Smooth muscle cell (in vitro differentiated cells): ENCODE results near the gene PTOV1. TPM values are rescaled to one million over a fixed set of nuclear protein-coding genes. Genes with fewer than 3 reads are reported as not detected.

Source experiments
- DNase-seq: peaks from one replicate; lab custom pipeline; 2025; ENCODE audit not compliant: unreplicated experiment; lab: John Stamatoyannopoulos, UW
- H2AFZ ChIP-seq: fragments of 200-600 bp; sonication (generic); 2 replicates; pipeline ENCODE4 v1.6.0; 2016; ENCODE audit warnings: antibody characterized with exemption, low read depth, mild to moderate bottlenecking
- H3F3A ChIP-seq: fragments of 200-600 bp; sonication (generic); 2 replicates; pipeline ENCODE4 v1.6.0; 2017; ENCODE audit warnings: antibody characterized with exemption, low read depth
- H3K27ac ChIP-seq: fragments of 200-600 bp; sonication (generic); 2 replicates; pipeline ENCODE4 v1.5.1; 2016; ENCODE audit warnings: low read depth, mild to moderate bottlenecking
- H3K27me3 ChIP-seq: fragments of 200-600 bp; sonication (generic); 2 replicates; pipeline ENCODE4 v1.6.1; 2016; ENCODE audit warnings: low read depth, mild to moderate bottlenecking
- H3K36me3 ChIP-seq: fragments of 200-600 bp; sonication (generic); 2 replicates; pipeline ENCODE4 v1.5.1; 2016; ENCODE audit warnings: low read depth
- H3K4me1 ChIP-seq: fragments of 200-600 bp; sonication (generic); 2 replicates; pipeline ENCODE4 v1.5.1; 2016; ENCODE audit warnings: low read depth
- H3K4me2 ChIP-seq: fragments of 200-600 bp; sonication (generic); 2 replicates; pipeline ENCODE4 v1.6.0; 2016; ENCODE audit warnings: mild to moderate bottlenecking
- H3K4me3 ChIP-seq: fragments of 200-600 bp; sonication (generic); 2 replicates; pipeline ENCODE4 v1.5.1; 2016; ENCODE audit warnings: mild to moderate bottlenecking
- H3K79me2 ChIP-seq: fragments of 200-600 bp; sonication (generic); 2 replicates; pipeline ENCODE4 v1.6.0; 2016; ENCODE audit warnings: low read depth, mild to moderate bottlenecking
- H3K9ac ChIP-seq: fragments of 200-600 bp; sonication (generic); 2 replicates; pipeline ENCODE4 v1.6.0; 2016; ENCODE audit warnings: low read depth
- H3K9me3 ChIP-seq: fragments of 200-600 bp; sonication (generic); replicated peaks from 2 replicates; pipeline ENCODE4 v1.5.1; 2016; ENCODE audit warnings: low read depth
- H4K20me1 ChIP-seq: fragments of 200-600 bp; sonication (generic); 2 replicates; pipeline ENCODE4 v1.6.0; 2016; ENCODE audit warnings: low read depth
- CTCF ChIP-seq: fragments of 200-600 bp; sonication (generic); IDR thresholded peaks from 2 replicates; pipeline ENCODE4 v1.5.1; 2017; ENCODE audit warnings: borderline replicate concordance, mild to moderate bottlenecking, antibody characterized with exemption; ENCODE audit not compliant: insufficient read depth, poor library complexity, severe bottlenecking
- WGBS: methylation state at CpG from one replicate; pipeline ENCODE4 v1.1.7; 2016; ENCODE audit warnings: low lambda C conversion rate; 5-methylcytosine and 5-hydroxymethylcytosine counted together
- polyA plus RNA-seq: library from polyadenylated mRNA; unstranded; fragments of >200 nt; fragmentation: Nextera tagmentation; extraction: Ambion mirVana; gene quantifications from 2 replicates; pipeline ENCODE4 v1.2.1, GENCODE V29; 2016
- total RNA-seq: library from RNA; depleted of rRNA; stranded (reverse); fragments of >200 nt; gene quantifications from 2 replicates; pipeline ENCODE4 v1.2.3, GENCODE V29; 2014

The PTOV1 gene
- total and polyA plus RNA-seq, 2 experiments from 2014 or later, result 81.0 to 256 TPM

DNA sequence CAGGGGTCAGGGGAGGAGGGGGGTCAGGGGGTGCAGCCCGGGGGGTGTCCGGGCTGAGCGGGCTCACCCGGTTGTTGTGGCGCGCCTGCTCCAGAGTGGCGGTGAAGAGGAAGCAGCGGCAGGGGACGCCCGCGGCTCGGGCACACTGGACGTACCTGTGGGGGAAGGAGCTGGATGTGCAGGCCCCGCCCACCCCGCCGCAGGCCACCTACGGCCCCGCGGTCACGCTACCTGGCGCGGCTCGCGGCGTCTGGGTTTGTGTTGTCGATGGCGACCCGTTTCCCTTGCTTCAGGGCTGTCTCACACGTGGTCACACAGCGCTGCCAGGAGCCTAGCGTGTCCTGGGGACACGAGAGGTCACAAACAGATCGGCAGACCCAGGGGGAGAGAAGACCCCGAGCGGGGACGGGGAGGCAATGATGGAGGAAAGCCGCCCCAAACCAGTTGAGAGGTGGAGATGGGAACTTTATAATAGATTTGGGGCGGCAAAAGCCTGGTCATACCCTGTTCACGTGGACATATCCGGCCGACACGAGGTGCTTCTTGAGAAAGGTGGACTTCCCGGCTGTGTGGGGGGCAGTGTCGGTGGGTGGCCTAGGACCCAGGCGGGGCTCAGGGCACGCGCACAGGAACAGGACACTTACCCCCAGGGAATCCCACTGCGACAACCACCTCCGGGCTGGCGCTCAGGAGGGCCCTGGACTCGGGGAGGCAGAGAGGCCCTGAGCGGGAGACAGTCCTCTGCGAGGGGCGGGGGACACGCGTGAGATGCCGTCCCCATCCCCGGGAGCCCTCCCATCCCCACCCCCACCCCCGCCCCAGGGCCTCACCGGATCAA lies 10.8 kb downstream of the PTOV1 start:
- peaks cover 31% of the 10 kb centered on the region for H3K79me2 ChIP-seq
- TF ChIP-seq CTCF, result no peak
- 93% methylated on average over 58 of the region's 60 CpGs for WGBS
- no peaks in the 10 kb centered on the region for H3K27me3 ChIP-seq
- H3K36me3 ChIP-seq, result no peaks in the 10 kb centered on the region
- no peak for DNase-seq
- H3K4me2 ChIP-seq, result no peak overlapping the region
- no peak overlapping the region for H3K9ac ChIP-seq
- H3K4me1 ChIP-seq, result peaks cover 7% of the 10 kb centered on the region
- H3K9me3 ChIP-seq, result no peaks in the 10 kb centered on the region
- no peak overlapping the region for H3K27ac ChIP-seq
- no peak overlapping the region for H3K4me3 ChIP-seq
- H3F3A ChIP-seq, result peaks cover 24% of the 10 kb centered on the region
- no peak overlapping the region for H2AFZ ChIP-seq
- H4K20me1 ChIP-seq, result peaks cover 36% of the 10 kb centered on the region

DNA sequence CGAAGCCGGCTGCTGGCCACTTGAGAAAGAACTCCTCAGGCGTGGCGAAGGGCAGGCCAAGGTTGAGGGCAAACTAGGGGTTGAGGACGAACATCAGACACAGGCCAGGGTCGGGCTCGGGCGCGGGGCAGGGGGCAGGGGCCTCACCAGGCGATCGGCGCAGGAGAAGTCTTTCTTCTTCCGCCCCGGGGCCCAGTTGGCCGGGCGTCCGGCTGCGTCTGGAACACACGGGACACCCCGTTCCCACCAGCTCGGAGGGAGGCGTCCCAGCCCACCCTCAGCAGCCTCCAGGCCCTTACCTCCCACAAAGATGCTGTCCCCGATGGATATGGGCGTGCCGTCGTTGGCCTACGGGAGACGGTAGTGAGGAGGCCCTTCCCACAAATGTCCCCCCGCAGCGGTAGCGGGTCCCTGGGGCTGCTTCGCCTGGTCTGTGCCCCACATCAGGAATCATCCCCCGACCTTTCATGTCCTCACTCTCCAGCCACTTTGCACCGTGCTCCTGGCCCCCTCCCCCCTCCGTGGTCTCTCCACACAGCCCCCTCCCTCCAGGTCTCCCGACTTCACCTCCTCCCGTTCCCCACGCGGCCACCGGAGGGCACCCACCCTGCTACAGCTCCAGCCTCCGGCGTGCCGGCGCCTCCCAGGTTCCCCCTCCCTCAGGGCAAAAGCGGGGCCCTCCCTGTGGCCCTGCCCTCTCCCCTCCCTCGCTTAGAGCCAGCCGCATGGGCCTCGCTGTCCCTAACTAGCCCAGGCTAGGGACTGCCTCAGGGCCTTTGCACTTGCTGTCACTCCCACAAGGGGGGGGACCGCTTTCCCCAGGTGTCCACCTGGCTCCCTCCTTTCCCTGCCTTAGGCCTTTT lies 11.7 kb downstream of the PTOV1 start:
- Histone ChIP-seq H3K4me2 (no peak overlapping the region), H3K27me3 (no peaks in the 10 kb centered on the region), H3K27ac (no peak overlapping the region), H4K20me1 (peaks cover 27% of the 10 kb centered on the region), H3K4me1 (peaks cover 7% of the 10 kb centered on the region), H2AFZ (no peak overlapping the region), H3F3A (peaks cover 15% of the 10 kb centered on the region), H3K4me3 (no peak overlapping the region), H3K36me3 (no peaks in the 10 kb centered on the region), H3K79me2 (peaks cover 31% of the 10 kb centered on the region), H3K9ac (no peak overlapping the region), H3K9me3 (no peaks in the 10 kb centered on the region)
- TF ChIP-seq CTCF, result peak; percentile 24
- no peak for DNase-seq
- 83% methylated on average over 34 of the region's 49 CpGs for WGBS

GRCh38 chr19:49863254-49863934 lies 12.4 kb downstream of the PTOV1 start:
- peaks cover 20% of the 10 kb centered on the region for H4K20me1 ChIP-seq
- peaks cover 31% of the 10 kb centered on the region for H3K79me2 ChIP-seq
- no peak for DNase-seq
- 94% methylated on average over 24 of the region's 24 CpGs for WGBS
- no peak for TF ChIP-seq CTCF
- H3K27me3 ChIP-seq, result no peaks in the 10 kb centered on the region
- H3F3A ChIP-seq, result peaks cover 9% of the 10 kb centered on the region
- no peak overlapping the region for H3K9ac ChIP-seq
- no peak overlapping the region for H3K4me3 ChIP-seq
- no peak overlapping the region for H2AFZ ChIP-seq
- H3K9me3 ChIP-seq, result no peaks in the 10 kb centered on the region
- no peak overlapping the region for H3K27ac ChIP-seq
- no peak overlapping the region for H3K4me2 ChIP-seq
- peaks cover 7% of the 10 kb centered on the region for H3K4me1 ChIP-seq
- no peaks in the 10 kb centered on the region for H3K36me3 ChIP-seq
